ENCODE data around the gene UFD1. TPM values are rescaled to one million over a fixed set of nuclear protein-coding genes. Genes with fewer than 3 reads are reported as not detected.

Gene UFD1
- total RNA-seq, 4 donors from 2014 or later: 27.9 to 56.1 (median 52.5) TPM

GRCh38 chr22:19456541-19456940 lies 22.5 kb downstream of the UFD1 start:
- TF ChIP-seq POLR2A (IDR thresholded peaks at IDR 0.05) (no peak), EP300 (IDR thresholded peaks at IDR 0.05) (no peak), CTCF (IDR thresholded peaks at IDR 0.05) (no peak), POLR2AphosphoS5 (IDR thresholded peaks at IDR 0.05) (no peak)
- H3K27me3 ChIP-seq: no peaks in the 10 kb centered on the region
- no peak overlapping the region for H3K27ac ChIP-seq
- WGBS: 89% methylated on average over 10 of the region's 10 CpGs
- DNase-seq (ENCODE audit: low spot score in 2 of 2): no peak
- no peaks in the 10 kb centered on the region for H3K4me1 ChIP-seq
- H3K4me3 ChIP-seq: no peak overlapping the region
- H3K36me3 ChIP-seq: peaks cover 81% of the 10 kb centered on the region
- no peaks in the 10 kb centered on the region for H3K9me3 ChIP-seq

- no peaks in the 10 kb centered on the region for H3K9me3 ChIP-seq
- no peak overlapping the region for H3K4me3 ChIP-seq
- no peaks in the 10 kb centered on the region for H3K27me3 ChIP-seq
- peaks cover 79% of the 10 kb centered on the region for H3K36me3 ChIP-seq
- no peak for DNase-seq (ENCODE audit: low spot score in 2 of 2)
- no peaks in the 10 kb centered on the region for H3K4me1 ChIP-seq
- TF ChIP-seq CTCF (IDR thresholded peaks at IDR 0.05): no peak
- no peak for TF ChIP-seq EP300 (IDR thresholded peaks at IDR 0.05)
- TF ChIP-seq POLR2AphosphoS5 (IDR thresholded peaks at IDR 0.05): no peak
- TF ChIP-seq POLR2A (IDR thresholded peaks at IDR 0.05): no peak
- H3K27ac ChIP-seq: no peak overlapping the region
- 69% methylated on average over 4 of the region's 4 CpGs for WGBS
These were observed 23.2 kb downstream of the UFD1 start for GRCh38 chr22:19455585-19456370.

GRCh38 chr22:19455033-19455432 lies 24.0 kb downstream of the UFD1 start:
- no peak for DNase-seq (ENCODE audit: low spot score in 2 of 2)
- Histone ChIP-seq H3K9me3 (no peaks in the 10 kb centered on the region), H3K27ac (no peak overlapping the region), H3K4me3 (no peak overlapping the region), H3K4me1 (no peaks in the 10 kb centered on the region), H3K27me3 (no peaks in the 10 kb centered on the region), H3K36me3 (peaks cover 77% of the 10 kb centered on the region)
- 89% methylated on average over 2 of the region's 2 CpGs for WGBS
- no peak for TF ChIP-seq POLR2AphosphoS5 (IDR thresholded peaks at IDR 0.05)

GRCh38 chr22:19454156-19454555 lies 24.8 kb downstream of the UFD1 start:
- Histone ChIP-seq H3K9me3 (no peaks in the 10 kb centered on the region), H3K27ac (no peak overlapping the region), H3K27me3 (no peaks in the 10 kb centered on the region), H3K4me1 (peaks cover under 1% of the 10 kb centered on the region), H3K36me3 (peaks cover 78% of the 10 kb centered on the region), H3K4me3 (no peak overlapping the region)
- 82% methylated on average over 6 of the region's 6 CpGs for WGBS
- TF ChIP-seq POLR2AphosphoS5 (IDR thresholded peaks at IDR 0.05) (no peak), POLR2A (IDR thresholded peaks at IDR 0.05) (no peak), EP300 (IDR thresholded peaks at IDR 0.05) (no peak), CTCF (IDR thresholded peaks at IDR 0.05) (no peak)
- no peak for DNase-seq (ENCODE audit: low spot score in 2 of 2)

GRCh38 chr22:19453718-19454117 lies 25.3 kb downstream of the UFD1 start:
- Histone ChIP-seq H3K4me3 (no peak overlapping the region), H3K9me3 (no peaks in the 10 kb centered on the region), H3K27me3 (no peaks in the 10 kb centered on the region), H3K4me1 (peaks cover 3% of the 10 kb centered on the region), H3K36me3 (peaks cover 74% of the 10 kb centered on the region), H3K27ac (no peak overlapping the region)
- WGBS: 96% methylated on average over 5 of the region's 5 CpGs
- DNase-seq (ENCODE audit: low spot score in 2 of 2): no peak
- TF ChIP-seq POLR2A (IDR thresholded peaks at IDR 0.05): no peak

- H3K27ac ChIP-seq: no peak overlapping the region
- H3K4me3 ChIP-seq: no peak overlapping the region
- DNase-seq (ENCODE audit: low spot score in 2 of 2): no peak
- peaks cover 53% of the 10 kb centered on the region for H3K36me3 ChIP-seq
- no peaks in the 10 kb centered on the region for H3K9me3 ChIP-seq
- 95% methylated on average over 4 of the region's 4 CpGs for whole genome bisulfite sequencing
- no peak for TF ChIP-seq POLR2AphosphoS5 (IDR thresholded peaks at IDR 0.05)
- TF ChIP-seq POLR2A (IDR thresholded peaks at IDR 0.05): no peak
- no peak for TF ChIP-seq CTCF (IDR thresholded peaks at IDR 0.05)
- TF ChIP-seq EP300 (IDR thresholded peaks at IDR 0.05): no peak
- peaks cover 13% of the 10 kb centered on the region for H3K4me1 ChIP-seq
- H3K27me3 ChIP-seq: no peaks in the 10 kb centered on the region
These were observed 27.4 kb downstream of the UFD1 start for GRCh38 chr22:19451570-19451969.
